ENCODE measurements around the gene EDIL3. TPM values are rescaled to one million over a fixed set of nuclear protein-coding genes. Genes with fewer than 3 reads are reported as not detected.

The EDIL3 gene
- total RNA-seq, 6 experiments from 2014 or later, result 3.0 to 52.7 (median 47.5) TPM

GRCh38 chr5:84218546-84218945, 166.1 kb downstream of the EDIL3 start:
- H3K9me3 Mint-ChIP-seq, result peaks cover 37% of the 10 kb centered on the region
- H3K4me3 Mint-ChIP-seq, result no peak overlapping the region
- TF ChIP-seq, protein P1, sequence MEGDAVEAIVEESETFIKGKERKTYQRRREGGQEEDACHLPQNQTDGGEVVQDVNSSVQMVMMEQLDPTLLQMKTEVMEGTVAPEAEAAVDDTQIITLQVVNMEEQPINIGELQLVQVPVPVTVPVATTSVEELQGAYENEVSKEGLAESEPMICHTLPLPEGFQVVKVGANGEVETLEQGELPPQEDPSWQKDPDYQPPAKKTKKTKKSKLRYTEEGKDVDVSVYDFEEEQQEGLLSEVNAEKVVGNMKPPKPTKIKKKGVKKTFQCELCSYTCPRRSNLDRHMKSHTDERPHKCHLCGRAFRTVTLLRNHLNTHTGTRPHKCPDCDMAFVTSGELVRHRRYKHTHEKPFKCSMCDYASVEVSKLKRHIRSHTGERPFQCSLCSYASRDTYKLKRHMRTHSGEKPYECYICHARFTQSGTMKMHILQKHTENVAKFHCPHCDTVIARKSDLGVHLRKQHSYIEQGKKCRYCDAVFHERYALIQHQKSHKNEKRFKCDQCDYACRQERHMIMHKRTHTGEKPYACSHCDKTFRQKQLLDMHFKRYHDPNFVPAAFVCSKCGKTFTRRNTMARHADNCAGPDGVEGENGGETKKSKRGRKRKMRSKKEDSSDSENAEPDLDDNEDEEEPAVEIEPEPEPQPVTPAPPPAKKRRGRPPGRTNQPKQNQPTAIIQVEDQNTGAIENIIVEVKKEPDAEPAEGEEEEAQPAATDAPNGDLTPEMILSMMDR (IDR thresholded peaks at IDR 0.05), result no peak
- H3K27ac Mint-ChIP-seq, result no peak overlapping the region
- DNase-seq, result no peak
- H3K4me1 Mint-ChIP-seq (ENCODE audit: low read depth), result no peaks in the 10 kb centered on the region; the same call in 1 of the 2 replicates
- H3K36me3 Mint-ChIP-seq (ENCODE audit: low read depth), result no peaks in the 10 kb centered on the region
- H3K27me3 Mint-ChIP-seq (ENCODE audit: insufficient read depth), result no peaks in the 10 kb centered on the region

- H3K4me3 Mint-ChIP-seq, result no peak overlapping the region
- no peaks in the 10 kb centered on the region for H3K36me3 Mint-ChIP-seq (ENCODE audit: low read depth)
- no peak overlapping the region for H3K27ac Mint-ChIP-seq
- DNase-seq, result no peak
- TF ChIP-seq, protein P1 (IDR thresholded peaks at IDR 0.05), result no peak
- no peaks in the 10 kb centered on the region; the same call in 1 of the 2 replicates for H3K4me1 Mint-ChIP-seq (ENCODE audit: low read depth)
- no peaks in the 10 kb centered on the region for H3K27me3 Mint-ChIP-seq (ENCODE audit: insufficient read depth)
- H3K9me3 Mint-ChIP-seq, result peaks cover 32% of the 10 kb centered on the region
These were observed 169.2 kb downstream of the EDIL3 start for GRCh38 chr5:84215521-84215920.

DNA sequence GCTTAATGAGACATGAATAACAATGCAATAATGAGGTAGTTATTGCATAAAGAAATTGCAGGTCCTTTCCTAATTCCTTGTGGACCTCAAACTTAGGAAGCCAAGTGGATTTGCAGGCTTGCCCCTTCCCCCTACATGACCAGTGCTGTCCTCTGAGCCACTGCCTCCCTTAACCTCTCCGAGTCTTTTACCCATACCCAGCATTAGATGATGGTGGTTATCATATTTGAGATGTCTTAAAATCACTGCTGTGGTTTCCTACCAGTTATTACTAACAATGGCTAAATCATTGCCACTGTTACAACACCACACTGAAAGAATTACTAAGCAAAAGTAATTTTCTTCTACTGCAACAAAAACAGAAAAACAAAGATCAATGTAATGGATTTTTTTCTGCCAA, 170.8 kb downstream of the EDIL3 start:
- TF ChIP-seq, protein P1 (IDR thresholded peaks at IDR 0.05), result no peak
- H3K36me3 Mint-ChIP-seq (ENCODE audit: low read depth), result no peaks in the 10 kb centered on the region
- H3K9me3 Mint-ChIP-seq, result peaks cover 22% of the 10 kb centered on the region
- no peak for DNase-seq
- H3K4me1 Mint-ChIP-seq (ENCODE audit: low read depth), result no peaks in the 10 kb centered on the region; the same call in 1 of the 2 replicates
- H3K27me3 Mint-ChIP-seq (ENCODE audit: insufficient read depth), result no peaks in the 10 kb centered on the region
- H3K27ac Mint-ChIP-seq, result no peak overlapping the region
- H3K4me3 Mint-ChIP-seq, result no peak overlapping the region

DNA sequence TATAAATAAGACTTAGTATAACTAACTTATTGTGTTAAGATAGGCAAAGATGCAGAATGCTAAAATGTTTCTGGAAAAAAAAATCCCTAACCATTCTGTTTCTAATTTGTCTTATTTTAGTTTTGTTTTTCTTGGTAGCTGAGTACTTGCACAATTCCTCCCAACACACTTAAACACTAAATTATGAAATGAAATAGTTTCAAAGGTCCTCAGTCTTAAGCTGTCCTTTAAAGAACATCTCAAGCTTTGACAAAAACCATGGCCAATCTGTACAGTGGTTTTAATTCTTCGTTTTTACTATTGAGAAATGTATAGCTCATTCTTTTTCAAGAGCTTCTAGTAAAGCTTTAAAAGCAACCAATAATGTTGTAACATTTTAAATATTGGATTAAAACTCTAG, 171.5 kb downstream of the EDIL3 start:
- TF ChIP-seq, protein P1 (IDR thresholded peaks at IDR 0.05), result no peak
- Mint-ChIP-seq H3K36me3 (ENCODE audit: low read depth) (no peaks in the 10 kb centered on the region), H3K27ac (no peak overlapping the region), H3K4me3 (no peak overlapping the region), H3K27me3 (ENCODE audit: insufficient read depth) (no peaks in the 10 kb centered on the region), H3K9me3 (peaks cover 19% of the 10 kb centered on the region), H3K4me1 (ENCODE audit: low read depth) (no peaks in the 10 kb centered on the region; the same call in 1 of the 2 replicates)
- no peak for DNase-seq

GRCh38 chr5:84204772-84205171, 179.9 kb downstream of the EDIL3 start:
- no peaks in the 10 kb centered on the region for H3K27me3 Mint-ChIP-seq (ENCODE audit: insufficient read depth)
- no peak overlapping the region for H3K4me3 Mint-ChIP-seq
- H3K36me3 Mint-ChIP-seq (ENCODE audit: low read depth), result no peaks in the 10 kb centered on the region
- no peak for DNase-seq
- H3K27ac Mint-ChIP-seq, result no peak overlapping the region
- peaks cover 5% of the 10 kb centered on the region; the same call in 1 of the 2 replicates for H3K9me3 Mint-ChIP-seq
- TF ChIP-seq, protein P1 (IDR thresholded peaks at IDR 0.05), result no peak
- H3K4me1 Mint-ChIP-seq (ENCODE audit: low read depth), result peaks cover 6% of the 10 kb centered on the region; the same call in 1 of the 2 replicates

DNA sequence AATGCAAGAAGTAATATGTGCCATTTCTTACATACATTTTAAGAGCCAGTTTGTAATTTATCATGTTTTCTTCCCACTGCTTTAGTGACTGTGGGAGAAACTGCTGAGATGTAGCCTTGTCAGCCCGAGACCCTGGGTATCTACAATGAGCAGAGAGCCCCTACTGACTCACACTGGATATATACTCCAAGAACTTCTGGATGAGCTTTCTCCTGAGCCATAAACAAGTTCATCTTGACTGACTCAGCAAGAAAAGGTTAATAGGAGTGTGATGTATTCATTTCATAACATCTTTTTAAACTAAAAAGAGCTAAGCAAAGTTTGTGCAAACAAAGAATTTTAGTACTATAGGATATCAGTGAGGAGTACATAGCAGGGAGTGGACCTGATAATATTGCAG, 182.5 kb downstream of the EDIL3 start:
- TF ChIP-seq, protein P1 (IDR thresholded peaks at IDR 0.05), result no peak
- Mint-ChIP-seq H3K27ac (no peak overlapping the region), H3K36me3 (ENCODE audit: low read depth) (no peaks in the 10 kb centered on the region; the same call in 1 of the 2 replicates), H3K4me3 (no peak overlapping the region), H3K9me3 (peaks cover 21% of the 10 kb centered on the region; the same call in 1 of the 2 replicates), H3K4me1 (ENCODE audit: low read depth) (peaks cover 6% of the 10 kb centered on the region; the same call in 1 of the 2 replicates), H3K27me3 (ENCODE audit: insufficient read depth) (no peaks in the 10 kb centered on the region)
- no peak for DNase-seq

All from HFFc6 (cell line).